SKM-1 (cell line): Measurements from ENCODE around the gene HHLA2.
A peak's percentile ranks its signal among the peaks of the same experiment; 100 is the strongest.
"Not testable (repeated sequence)": the region's sequence is repeated elsewhere in the genome, so short reads cannot be mapped to it uniquely, and the experiment has no call there.

Experiments used
- DNase-seq: peaks from one replicate; lab custom pipeline; 2025; ENCODE audit not compliant: unreplicated experiment; lab: John Stamatoyannopoulos, UW

The HHLA2 gene

DNA sequence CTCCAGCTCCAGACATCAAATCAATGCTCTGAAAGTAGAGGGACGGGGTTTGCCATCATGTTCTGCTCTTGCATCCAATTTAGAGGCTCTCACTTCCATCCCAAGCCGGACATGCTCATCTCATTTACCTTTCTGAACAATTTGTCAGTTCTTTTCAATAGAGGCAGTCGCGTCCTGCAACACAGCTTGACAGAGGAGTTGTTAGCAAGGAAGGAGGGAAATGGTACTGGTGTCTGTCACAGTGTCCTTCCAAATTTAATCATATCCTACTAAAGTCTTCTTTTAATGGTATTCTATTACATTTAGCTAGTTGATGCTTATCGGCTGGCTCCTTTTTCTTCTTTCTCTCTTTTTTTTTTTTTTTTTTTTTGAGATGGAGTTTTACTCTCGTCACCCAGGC, 45.6 kb downstream of the HHLA2 start:
- DNase-seq, result no peak

DNA sequence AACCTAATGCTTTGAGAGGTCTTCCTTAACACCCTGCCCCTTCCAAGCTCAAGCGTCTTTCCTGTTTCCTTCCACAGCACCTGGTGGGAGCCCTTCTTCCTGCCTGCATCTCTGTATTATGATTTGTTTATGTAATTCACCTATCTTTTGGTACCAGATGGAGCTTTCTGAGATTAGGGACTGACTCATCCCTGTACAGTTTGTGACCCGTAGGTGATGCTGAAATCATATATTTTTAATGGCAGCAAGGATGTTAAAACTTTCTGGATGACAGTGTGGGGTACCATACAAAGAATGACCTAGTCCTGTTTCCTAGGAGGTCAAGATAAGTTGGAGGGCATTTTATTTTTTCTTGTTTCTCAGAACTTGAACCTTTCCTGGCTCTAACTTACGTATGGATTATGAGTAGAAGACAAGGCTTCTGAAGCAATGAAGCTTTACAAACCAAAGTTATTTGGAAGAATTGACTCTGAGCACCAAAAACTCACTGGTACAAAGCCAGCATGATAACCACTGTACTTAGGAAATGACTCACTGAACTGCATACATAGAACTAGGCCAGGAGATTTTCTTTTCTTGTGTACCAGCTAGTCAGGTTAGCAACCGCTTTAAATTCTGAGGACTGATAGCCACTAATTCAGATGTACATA, 46.6 kb downstream of the HHLA2 start:
- no peak for DNase-seq

DNA sequence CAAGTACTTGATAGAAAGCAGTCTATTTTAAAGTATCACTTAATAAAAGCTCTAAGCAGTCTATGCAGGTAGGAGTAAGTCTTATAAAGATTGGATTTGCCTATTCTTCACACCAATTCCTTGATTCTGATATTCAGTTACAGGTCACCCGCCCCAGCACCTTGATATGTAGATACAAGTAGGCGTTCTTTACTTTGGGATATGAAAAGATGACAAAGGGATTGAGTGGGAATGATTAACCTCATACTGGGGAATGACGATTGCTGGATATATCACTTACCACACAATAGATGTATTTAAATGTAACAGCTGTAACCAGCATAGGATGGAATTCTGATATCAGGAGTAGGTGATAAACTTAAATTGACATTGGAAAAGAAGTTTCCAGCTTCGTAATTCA, 47.1 kb downstream of the HHLA2 start:
- no peak for DNase-seq

DNA sequence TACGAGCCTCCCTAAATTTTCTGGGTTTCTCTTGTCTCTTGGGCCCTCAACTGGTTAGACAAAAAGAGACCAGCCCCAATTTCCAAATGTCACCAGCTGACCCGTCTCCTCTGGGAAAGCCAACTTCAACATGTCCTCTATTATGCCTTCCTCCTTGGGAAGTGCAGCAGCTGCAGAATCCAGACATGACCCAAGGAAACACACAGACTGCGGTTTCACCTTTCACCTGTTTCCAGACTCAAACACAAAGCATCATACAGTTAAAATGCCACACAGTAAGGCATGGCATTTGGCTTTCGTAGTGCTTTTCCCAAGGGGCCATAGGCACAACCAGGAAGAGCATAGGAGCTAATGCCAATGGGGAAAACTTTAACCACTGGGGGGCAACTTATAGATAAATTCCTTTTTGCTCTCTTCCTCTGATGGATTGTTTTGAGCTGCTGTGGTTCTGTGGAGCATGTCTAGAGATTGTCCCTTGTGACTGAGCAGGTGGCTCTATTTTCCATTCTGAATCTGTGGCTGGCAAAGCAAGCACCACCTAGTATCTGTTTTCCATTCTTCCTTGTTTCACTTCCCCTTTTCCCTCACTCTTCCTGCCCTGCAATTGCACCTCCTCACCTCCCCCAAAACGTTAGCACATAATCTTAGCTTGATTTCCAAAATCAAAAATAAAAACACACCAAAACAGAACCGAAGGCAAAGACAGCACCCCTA, 49.3 kb downstream of the HHLA2 start:
- DNase-seq, result no peak

DNA sequence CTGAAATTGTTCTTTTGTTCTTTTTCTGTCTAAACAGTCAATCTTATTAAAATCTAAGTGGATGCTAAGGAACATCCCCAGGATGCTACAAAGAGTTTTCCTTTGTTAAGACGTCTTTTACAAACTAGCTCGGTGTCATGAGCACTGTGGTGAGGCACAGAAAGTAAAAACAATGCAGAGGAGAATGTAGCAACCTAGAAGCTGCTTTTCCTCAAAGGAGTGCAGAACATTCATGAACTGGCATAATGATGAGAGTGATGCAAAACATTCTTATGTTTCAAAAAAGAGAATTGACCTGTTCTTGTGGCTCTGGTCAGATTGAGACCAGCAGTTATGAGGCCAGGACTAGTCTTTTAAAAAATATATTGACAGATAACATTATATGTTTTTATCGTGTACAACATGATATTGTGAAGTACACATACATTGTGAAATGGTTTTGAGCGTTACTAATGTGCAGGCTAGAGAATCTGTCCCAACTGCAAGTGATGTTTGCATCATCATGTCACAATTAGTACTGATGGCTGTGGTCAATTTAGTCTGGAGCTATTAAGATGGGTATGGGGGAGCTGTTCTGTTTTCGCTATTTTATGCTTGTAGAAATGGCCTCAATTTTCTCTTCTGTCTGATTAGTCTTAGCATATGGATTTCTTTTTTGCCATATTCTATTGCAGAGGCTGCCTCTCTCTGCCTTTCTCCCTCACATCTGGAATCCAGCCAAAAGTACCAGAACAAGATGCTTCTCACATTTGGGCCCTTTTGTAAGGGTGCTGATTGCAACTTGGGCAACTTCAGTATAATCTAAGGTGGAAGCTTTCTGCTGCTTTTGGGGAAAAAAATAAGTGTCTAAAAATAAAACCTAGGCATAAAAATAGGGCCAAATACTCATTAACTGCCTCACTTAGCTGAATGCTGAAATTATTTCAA, 50.2 kb downstream of the HHLA2 start:
- peak; percentile 73 for DNase-seq

DNA sequence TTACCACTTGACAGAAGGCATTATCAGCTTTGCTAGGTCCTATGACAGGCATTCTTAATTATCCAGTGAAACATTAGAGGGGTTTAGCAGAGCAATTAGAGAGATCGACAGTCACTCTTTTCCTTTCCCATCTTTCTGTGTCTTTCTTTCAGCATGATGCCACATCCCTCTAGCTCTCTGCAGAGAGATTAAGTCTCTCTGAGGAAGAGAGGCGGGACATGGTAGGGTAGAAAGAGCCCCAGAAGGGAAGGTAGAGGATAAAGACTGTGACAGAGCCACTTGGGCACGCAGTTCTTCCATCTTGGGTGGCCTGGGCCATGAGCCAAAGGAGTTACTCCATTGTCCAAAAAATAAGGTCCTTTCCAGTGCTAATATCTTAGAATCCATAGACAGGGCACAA, 55.8 kb downstream of the HHLA2 start:
- no peak for DNase-seq

DNA sequence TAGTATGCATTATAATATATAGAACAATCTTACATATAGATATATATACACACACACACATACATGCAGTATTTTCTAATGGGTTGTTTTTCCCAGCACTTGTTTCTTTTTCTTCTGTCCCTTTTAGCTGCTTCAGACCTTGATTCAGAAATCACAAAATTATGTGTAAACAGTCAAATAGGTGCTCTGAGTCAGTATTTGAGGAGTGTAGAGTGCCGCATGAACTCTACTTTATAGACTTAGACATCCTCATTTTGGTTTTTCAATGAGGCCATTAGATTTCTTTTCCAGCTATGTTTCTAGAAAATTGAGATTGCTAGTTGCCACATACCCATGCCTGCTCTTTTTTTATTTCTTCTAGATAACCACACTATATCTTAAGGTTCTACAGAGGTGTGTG, 58.2 kb downstream of the HHLA2 start:
- no peak for DNase-seq

DNA sequence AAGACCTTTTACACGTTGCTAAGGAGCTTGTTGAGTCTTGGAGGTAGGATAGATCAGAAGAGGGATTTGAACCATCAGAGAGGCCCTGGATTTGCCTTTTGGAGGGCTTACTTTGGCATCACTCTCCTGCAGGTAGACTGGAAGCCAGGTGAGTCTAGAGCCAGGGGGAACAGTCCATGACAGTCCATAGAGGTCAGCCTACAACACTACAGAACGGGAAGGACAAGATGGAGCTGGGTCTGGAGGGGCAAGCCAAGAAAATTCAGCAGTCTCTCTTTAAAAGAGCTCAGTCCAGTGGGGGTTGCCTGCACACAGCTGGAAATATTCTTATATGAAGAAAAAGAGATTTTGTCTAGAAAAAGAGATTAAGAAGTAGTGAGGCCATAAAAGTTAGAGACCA, 60.7 kb downstream of the HHLA2 start:
- DNase-seq, result no peak

DNA sequence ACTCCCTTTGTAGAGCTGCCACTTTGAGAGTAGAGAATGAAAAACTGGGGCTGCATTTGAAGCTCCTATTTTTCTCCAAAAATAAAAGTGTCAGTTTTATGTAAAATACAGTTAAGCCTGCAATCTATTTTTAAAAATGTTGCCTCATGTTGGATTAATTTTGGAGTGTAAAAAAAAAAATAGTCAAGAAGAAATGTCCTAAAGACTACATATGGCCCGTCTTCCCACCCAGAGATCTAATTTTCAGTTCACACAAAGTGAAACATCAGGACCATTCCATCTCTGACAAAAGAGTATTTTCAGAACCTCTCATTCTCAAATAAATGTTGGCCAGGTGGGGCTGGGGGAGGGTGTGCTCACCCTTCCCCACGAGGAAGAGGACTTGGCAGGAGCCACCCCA, 62.7 kb downstream of the HHLA2 start:
- DNase-seq, result no peak

DNA sequence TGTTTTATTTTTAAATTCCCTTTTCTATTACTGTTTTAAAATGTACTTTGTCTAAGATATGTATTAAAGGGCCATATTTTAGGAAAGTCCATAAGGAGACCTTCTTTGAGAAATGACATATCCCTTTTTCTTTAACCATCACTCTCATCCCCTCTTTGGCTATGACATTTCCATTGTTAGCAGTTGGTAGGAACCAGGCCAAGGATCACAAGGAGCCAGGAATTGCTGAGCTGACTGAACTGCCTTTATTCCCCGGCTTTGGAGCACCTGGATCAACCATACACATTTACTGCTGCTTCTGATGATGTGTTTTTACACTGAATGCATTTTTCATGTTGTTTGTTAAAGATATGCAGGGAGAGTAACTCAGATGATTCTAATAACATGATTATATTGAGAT, 79.7 kb downstream of the HHLA2 start:
- DNase-seq, result no peak

DNA sequence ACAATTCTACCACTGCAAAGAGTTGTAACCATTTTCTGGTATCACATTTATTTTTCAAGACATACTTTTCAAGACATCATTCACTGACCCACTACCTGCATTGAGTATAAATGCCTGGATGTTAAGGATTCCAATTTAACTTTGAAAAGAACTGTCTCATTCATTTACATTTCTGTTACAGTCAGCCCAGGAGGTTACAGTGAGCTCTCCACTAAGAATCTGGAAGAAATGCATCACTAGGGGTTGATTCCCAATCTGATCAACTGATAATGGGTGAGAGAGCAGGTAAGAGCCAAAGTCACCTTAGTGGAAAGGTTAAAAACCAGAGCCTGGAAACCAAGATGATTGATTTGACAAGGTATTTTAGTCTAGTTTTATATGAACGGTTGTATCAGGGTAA, 81.0 kb downstream of the HHLA2 start:
- no peak for DNase-seq

DNA sequence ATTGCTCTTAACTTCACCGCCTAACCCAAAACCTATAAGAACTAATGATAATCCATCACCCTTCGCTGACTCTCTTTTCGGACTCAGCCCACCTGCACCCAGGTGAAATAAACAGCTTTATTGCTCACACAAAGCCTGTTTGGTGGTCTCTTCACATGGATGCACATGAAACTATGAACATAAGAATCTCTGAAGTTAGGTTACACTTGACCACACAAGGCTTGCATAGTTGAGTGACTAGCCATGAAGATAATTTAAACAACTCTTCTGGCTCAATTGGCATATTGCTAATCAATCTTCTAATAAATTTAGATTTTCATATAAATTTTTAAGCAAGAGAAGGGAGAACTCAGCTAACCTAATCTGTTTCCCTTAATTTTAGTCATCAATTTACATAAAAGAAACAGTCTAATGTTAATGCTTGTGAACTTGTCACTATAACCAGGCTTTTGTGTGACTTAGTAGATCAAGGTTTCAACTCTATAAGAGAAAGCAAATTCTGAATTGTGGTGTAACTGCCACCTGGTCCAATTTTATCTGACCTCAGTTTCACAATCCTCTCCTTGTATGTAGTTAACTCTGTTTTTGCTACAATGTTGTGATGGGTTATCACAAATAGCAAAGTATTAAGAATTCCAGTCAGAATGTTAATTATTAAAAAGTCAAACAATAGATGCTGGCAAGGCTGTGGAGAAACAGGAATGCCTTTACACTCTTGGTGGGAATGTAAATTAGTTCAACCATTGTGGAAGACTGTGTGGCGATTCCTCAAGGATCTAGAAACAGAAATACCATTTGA, 82.0 kb downstream of the HHLA2 start:
- no peak for DNase-seq

DNA sequence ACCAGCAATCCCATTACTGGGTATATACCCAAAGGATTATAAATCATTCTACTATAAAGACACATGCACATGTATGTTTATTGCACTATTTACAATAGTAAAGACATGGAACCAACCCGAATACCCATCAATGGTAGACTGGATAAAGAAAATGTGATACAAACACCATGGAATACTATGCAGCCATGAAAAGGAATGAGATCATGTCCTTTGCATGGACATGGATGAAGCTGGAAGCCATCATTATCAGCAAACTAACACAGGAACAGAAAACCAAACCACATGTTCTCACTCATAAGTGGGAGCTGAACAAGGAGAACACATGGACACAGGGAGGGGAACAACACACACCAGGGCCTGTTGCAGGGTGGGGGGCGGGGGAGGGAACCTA, 82.6 kb downstream of the HHLA2 start:
- DNase-seq, result not testable (repeated sequence)

DNA sequence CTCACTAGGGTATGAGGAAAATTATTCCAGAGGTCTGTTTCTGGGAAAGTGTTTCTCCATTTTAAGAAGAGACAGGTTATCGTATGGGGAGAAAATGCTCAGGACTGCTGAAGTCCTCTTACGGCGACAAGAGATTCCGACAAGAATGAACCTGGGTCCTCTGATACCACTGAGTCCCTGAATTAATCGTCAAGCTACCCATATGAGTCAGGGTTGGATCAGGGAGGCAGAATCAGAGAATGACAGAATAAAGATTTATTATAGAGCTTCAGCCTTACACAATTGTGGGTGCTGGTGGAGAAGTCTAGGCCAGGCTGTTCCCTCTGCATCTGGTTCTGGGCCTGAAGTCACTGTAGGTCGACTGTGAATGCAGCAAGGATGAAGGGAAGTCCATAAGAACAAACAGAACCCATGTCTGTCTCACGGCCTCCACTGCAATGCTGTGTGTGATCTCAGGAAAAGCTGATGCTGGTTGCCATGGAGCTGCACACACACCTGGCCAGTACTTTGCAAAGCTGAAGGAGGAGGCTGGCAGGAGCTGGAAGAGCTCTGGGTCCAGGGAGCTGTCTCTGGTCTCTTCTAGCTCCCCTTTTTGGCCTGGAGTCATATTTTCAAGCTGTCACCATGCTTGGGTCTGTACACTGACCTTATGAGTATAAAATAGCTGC, 83.9 kb downstream of the HHLA2 start:
- no peak for DNase-seq

DNA sequence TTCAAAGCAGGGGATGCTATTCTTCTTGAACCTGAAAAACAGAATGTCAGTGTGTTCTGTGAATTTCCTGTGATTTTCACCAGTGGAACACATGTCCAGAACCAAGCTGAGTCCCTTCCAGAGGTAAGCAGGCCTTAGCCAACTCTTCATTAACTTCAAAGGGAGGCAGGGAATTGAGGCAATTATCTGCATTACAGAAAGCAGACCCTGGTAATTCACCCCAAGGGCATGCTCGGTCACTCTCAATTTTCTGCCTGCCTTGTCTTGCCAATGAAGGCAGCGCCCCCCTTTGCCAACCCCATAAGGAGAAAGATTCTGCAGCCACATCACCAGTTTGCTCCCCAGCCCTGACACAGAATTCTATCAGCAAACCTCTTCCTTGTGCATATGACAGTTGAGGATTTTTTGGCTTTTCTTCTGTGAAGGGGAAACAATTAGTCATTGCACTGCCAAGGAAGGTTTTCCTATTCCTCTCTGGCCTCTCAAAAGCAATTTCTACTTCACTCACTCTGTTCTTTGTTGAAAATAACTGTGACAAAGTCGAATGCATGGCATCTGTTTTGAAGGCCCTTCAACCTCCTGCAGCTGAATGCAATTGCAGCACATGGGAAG, 85.3 kb downstream of the HHLA2 start:
- DNase-seq, result no peak

DNA sequence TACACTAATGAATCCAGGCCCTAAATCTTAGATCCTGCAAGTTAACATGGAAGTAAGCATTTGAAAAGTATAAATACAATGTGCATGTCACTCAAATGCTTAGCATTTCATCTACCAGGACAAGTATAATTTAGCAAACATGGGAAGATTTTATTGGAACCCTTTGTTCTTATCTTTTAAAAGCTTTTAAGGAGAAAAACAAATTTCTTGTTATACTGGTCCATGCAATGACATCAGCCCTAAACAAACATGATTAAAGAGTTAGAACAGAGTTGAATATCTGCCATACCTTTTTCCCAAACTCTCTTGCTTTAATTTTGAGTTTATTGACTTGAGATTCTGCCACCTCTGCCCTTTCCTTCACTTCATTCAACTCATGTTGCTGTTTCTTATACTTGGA, 87.0 kb downstream of the HHLA2 start:
- no peak for DNase-seq

DNA sequence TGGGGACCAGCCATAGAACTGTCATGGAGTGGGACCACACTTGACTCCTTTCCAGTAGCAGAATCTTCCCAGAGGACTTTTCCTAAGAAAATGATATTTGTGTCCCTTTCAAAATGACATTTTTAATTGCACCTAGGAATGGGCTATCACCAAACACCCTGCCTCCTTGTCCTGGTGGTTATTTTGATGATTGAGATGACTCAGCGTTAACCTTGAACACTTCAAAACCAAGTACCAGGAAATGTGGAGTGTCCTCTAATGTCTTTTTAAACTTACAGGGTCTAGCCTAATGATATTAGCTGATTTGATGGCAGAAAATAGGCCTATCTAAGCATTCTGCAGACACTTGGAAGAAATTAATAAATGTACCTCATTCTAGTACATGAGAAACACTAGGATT, 90.7 kb downstream of the HHLA2 start:
- no peak for DNase-seq

DNA sequence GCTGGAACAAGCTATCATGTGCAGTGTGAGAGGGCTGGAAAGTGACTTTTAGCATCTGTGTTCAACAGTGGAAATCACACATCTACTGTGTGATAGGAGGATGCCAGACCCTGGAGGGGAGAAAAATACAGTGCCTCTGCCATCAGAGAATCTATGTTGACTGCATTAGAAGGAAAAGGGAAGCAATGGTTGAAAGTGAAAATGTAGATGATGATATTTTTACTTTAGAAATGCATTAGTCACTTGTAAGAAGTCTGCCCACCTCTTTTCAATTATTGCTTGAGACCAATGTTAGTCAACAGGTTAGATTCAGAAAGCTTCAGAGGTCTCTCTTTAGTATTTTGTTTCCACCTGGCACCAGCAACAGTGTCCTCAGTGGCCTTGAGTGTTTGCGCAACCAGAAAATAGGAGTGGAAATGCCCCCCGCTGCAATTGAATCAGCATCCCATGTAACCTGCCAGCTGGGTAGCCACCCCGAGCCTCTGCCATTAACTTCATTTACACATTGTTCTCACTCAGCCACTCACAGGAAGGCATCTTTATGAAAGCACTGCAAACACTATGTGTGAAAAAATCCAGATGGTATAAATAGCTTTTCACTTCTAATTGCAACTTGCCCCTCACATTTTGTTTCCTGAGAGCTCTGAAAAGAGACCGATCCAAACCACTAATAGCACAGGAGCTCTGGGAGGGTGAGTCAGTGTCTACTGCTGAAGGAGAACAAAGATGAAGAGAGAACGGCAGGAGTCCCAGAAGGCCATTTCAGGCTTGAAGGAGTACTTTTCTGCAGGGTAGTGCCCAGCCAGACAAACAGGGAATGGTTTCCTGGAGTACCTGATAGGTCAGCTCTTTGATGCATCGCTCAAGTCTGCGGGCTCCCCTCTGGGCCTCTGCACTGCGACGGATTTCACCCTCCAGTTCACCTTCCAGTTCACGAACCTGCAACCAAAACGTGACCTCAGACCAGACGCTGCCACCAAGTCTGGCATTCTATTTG, 92.1 kb downstream of the HHLA2 start:
- DNase-seq, result no peak

DNA sequence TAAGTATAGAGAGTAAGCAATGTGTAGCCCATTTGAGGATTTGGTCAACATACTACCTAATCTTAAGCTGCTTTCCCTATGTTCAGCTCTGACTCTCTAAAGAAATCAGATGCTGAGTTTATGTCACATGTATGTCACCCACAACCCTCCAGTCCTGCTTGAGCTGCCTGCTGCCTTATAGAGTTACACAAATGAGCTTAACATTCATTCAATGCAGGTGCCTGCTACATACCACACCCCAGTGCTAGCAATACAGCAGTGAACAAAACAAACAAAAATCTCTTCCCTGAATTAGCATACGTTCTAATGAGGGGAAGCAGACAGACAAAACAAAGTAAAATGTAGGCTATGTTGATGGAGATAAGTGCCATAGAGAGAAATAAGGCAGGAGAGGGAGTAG, 93.0 kb downstream of the HHLA2 start:
- no peak for DNase-seq
